Measurements from ENCODE around the gene RPS6KA5. TPM values are rescaled to one million over a fixed set of nuclear protein-coding genes. Genes with fewer than 3 reads are reported as not detected.

RPS6KA5 gene
- total and polyA plus RNA-seq, 7 experiments from 2014 or later, result 17.7 to 43.5 (median 34.1) TPM

DNA sequence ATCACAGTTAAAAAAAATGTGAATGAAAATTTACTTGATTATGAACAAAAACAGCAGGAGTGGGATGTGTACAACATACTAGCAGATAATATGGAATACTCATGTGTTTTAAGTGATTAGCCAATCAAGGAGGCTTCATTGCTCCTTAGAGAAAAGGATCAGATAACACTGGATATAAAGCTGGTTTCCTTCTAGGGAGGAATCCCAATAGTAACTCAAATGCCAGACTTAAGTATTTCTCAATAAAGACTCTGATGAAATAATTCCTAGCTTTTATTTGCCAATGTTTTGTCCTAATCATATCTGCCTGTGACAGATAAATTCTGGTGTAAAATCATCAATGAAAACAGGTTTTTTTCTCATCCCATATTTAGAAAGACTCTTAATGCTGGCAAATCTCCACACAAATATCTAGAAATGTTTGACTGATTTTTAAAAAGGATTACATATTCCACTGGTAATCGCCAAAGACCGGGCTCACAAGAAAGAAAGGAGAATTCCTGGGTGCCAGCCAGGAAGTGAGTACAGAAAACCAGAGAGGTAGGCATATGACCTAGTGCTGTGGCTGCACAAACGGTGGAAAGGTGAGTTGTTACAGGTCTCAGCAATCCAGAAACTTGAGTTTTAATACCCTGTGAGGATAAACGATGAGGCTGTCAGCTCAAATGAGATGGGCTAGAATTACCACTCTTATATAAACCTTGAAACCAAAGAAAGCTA, 135.7 kb downstream of the RPS6KA5 start:
- POLR2A ChIA-PET, result interaction anchor here (0.6 to 0.7 kb wide), 2 partner anchors 204 to 216 kb away, joined by 5 to 6 read pairs; no protein-coding TSS in a partner anchor
- H3K4me3 Mint-ChIP-seq, result no peak overlapping the region
- no peaks in the 10 kb centered on the region for H3K27me3 Mint-ChIP-seq
- H3K36me3 Mint-ChIP-seq, result peaks cover 5 to 35% (median 13%) of the 10 kb centered on the region in 5 donors
- Histone ChIP-seq H3K27ac (ENCODE audit: low read depth, low read length) (no peak overlapping the region), H3K27me3 (ENCODE audit: control insufficient read depth in 2 of 2, insufficient read depth in 2 of 2, low read length in 2 of 2) (no peaks in the 10 kb centered on the region), H3K4me1 (ENCODE audit: control insufficient read depth in 2 of 2, insufficient read depth in 2 of 2, low read length in 2 of 2) (no peaks in the 10 kb centered on the region), H3K36me3 (ENCODE audit: control insufficient read depth in 2 of 3, insufficient read depth in 3 of 3, low read length in 3 of 3) (peaks cover 0 to under 1% (median 0%) of the 10 kb centered on the region in 3 experiments), H3K9me3 (ENCODE audit: control insufficient read depth in 2 of 3, low read length in 3 of 3) (no peaks in the 10 kb centered on the region), H3K4me3 (ENCODE audit: low read length) (no peak overlapping the region)
- no peak for DNase-seq
- intact Hi-C loops (cut with micrococcal nuclease), result loop anchor here in 1 of 2 donors (10.0 kb wide), 1 partner anchor 100 kb away; no protein-coding TSS in a partner anchor
- CTCF ChIA-PET, result no interaction called here
- ATAC-seq, result no peak
- no peak overlapping the region for H3K27ac Mint-ChIP-seq
- H3K4me1 Mint-ChIP-seq, result peaks cover 0 to 5% (median 0%) of the 10 kb centered on the region in 7 donors
- H3K9me3 Mint-ChIP-seq, result no peaks in the 10 kb centered on the region

DNA sequence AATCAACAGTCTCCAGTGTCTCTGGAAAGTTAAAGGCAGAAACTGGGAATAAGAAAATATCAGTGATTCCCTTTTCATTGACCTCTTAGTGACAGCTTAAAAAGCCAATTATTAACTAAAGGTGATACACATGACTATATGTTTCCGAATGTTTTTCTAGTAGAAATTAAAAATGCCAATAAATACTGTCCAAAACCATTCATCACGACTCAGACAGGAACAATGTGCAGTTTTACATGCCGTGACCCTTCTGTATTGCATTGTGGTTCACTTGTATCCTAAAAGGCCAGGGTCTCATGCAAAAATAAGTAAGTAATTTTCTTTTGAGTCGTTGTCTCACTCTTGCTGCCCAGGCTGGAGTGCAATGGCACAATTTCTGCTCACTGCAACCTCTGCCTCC, 138.3 kb downstream of the RPS6KA5 start:
- intact Hi-C loops (cut with micrococcal nuclease), result loop anchor here in 1 of 2 donors (10.0 kb wide), 1 partner anchor 103 kb away; no protein-coding TSS in a partner anchor
- DNase-seq (no peak), ATAC-seq (no peak)
- H3K4me1 Mint-ChIP-seq, result peaks cover 0 to 5% (median 0%) of the 10 kb centered on the region in 7 donors
- Histone ChIP-seq H3K27ac (ENCODE audit: low read depth, low read length) (no peak overlapping the region), H3K4me3 (ENCODE audit: low read length) (no peak overlapping the region), H3K36me3 (ENCODE audit: control insufficient read depth in 2 of 3, insufficient read depth in 3 of 3, low read length in 3 of 3) (peaks cover 0 to 11% (median 4%) of the 10 kb centered on the region in 3 experiments), H3K9me3 (ENCODE audit: control insufficient read depth in 2 of 3, low read length in 3 of 3) (no peaks in the 10 kb centered on the region), H3K4me1 (ENCODE audit: control insufficient read depth in 2 of 2, insufficient read depth in 2 of 2, low read length in 2 of 2) (no peaks in the 10 kb centered on the region), H3K27me3 (ENCODE audit: control insufficient read depth in 2 of 2, insufficient read depth in 2 of 2, low read length in 2 of 2) (no peaks in the 10 kb centered on the region)
- H3K36me3 Mint-ChIP-seq, result peaks cover 11 to 48% (median 29%) of the 10 kb centered on the region in 5 donors
- H3K27me3 Mint-ChIP-seq, result no peaks in the 10 kb centered on the region
- ChIA-PET POLR2A (no interaction called here), CTCF (no interaction called here)
- H3K4me3 Mint-ChIP-seq, result no peak overlapping the region
- peak overlapping the region in 1 of 9 donors; percentile 25 for H3K27ac Mint-ChIP-seq
- no peaks in the 10 kb centered on the region for H3K9me3 Mint-ChIP-seq

DNA sequence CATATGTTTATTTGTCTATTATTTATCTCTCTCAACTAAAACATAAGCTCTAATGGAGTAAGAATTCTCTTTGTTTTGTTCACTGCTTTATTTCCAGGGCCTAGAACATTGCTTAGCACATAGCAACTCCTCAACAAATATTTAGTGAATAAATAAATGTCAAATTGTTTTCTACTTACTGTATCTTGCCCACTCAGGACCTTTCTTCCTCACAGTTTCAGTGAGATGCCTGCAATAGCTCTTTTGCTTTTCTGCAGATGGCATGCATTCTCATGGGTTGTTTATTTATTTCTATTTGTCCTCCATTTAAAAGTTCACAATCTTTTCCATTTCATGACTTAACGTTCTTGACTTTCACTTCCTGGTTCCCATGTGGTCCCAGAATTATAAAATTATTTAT, 149.3 kb downstream of the RPS6KA5 start:
- DNase-seq (no peak), ATAC-seq (no peak)
- no peaks in the 10 kb centered on the region for H3K27me3 ChIP-seq (ENCODE audit: control insufficient read depth in 2 of 2, insufficient read depth in 2 of 2, low read length in 2 of 2)
- peaks cover 0 to 3% (median 0%) of the 10 kb centered on the region in 3 experiments for H3K36me3 ChIP-seq (ENCODE audit: control insufficient read depth in 2 of 3, insufficient read depth in 3 of 3, low read length in 3 of 3)
- H3K27ac Mint-ChIP-seq, result peak overlapping the region in 2 of 9 donors; percentile 12 to 19
- no peaks in the 10 kb centered on the region for H3K4me1 ChIP-seq (ENCODE audit: control insufficient read depth in 2 of 2, insufficient read depth in 2 of 2, low read length in 2 of 2)
- H3K4me3 ChIP-seq (ENCODE audit: low read length), result no peak overlapping the region
- ChIA-PET CTCF (interaction anchor here (2.2 kb wide), 1 partner anchor 262 kb away, joined by 8 read pairs; no protein-coding TSS in a partner anchor), POLR2A (interaction anchor here (0.6 kb wide), 1 partner anchor 221 kb away, joined by 3 read pairs; no protein-coding TSS in a partner anchor)
- no peaks in the 10 kb centered on the region for H3K9me3 ChIP-seq (ENCODE audit: control insufficient read depth in 2 of 3, low read length in 3 of 3)
- H3K4me1 Mint-ChIP-seq, result peaks cover 2 to 48% (median 9%) of the 10 kb centered on the region in 7 donors
- intact Hi-C loops (cut with micrococcal nuclease), result no loop called here
- H3K27me3 Mint-ChIP-seq, result no peaks in the 10 kb centered on the region
- no peak overlapping the region for H3K27ac ChIP-seq (ENCODE audit: low read depth, low read length)
- H3K36me3 Mint-ChIP-seq, result peaks cover 0 to 43% (median 7%) of the 10 kb centered on the region in 5 donors
- no peak overlapping the region for H3K4me3 Mint-ChIP-seq
- H3K9me3 Mint-ChIP-seq, result no peaks in the 10 kb centered on the region

DNA sequence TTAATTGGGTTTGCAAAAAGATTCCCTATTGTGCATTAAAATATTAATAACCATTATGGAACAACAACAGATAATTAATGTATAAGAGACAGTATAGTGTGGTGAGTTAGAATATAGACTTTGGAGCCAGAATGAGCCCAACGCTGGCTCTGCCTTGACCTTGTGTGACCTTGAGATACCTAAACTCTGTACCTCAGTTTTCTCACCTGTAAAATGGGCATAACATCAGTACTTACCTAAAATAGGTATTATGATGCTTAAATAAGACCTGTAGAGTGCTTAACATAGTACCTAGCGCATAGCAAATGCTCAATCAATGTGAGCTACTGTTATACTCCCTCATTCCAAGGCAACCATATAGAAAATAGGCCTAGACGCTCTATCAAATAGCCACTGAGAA, 153.3 kb downstream of the RPS6KA5 start:
- Histone ChIP-seq H3K27me3 (ENCODE audit: control insufficient read depth in 2 of 2, insufficient read depth in 2 of 2, low read length in 2 of 2) (no peaks in the 10 kb centered on the region), H3K36me3 (ENCODE audit: control insufficient read depth in 2 of 3, insufficient read depth in 3 of 3, low read length in 3 of 3) (no peaks in the 10 kb centered on the region), H3K4me1 (ENCODE audit: control insufficient read depth in 2 of 2, insufficient read depth in 2 of 2, low read length in 2 of 2) (no peaks in the 10 kb centered on the region), H3K9me3 (ENCODE audit: control insufficient read depth in 2 of 3, low read length in 3 of 3) (no peaks in the 10 kb centered on the region), H3K4me3 (ENCODE audit: low read length) (no peak overlapping the region), H3K27ac (ENCODE audit: low read depth, low read length) (no peak overlapping the region)
- Mint-ChIP-seq H3K27ac (peak overlapping the region in 1 of 9 donors; percentile 41), H3K36me3 (peaks cover 0 to 36% (median 7%) of the 10 kb centered on the region in 5 donors), H3K9me3 (no peaks in the 10 kb centered on the region), H3K27me3 (no peaks in the 10 kb centered on the region), H3K4me1 (peaks cover 0 to 55% (median 0%) of the 10 kb centered on the region in 7 donors), H3K4me3 (no peak overlapping the region)
- POLR2A ChIA-PET, result interaction anchor here (1.2 kb wide), 1 partner anchor 207 kb away, joined by 3 read pairs; no protein-coding TSS in a partner anchor
- intact Hi-C loops (cut with micrococcal nuclease), result loop anchor here in 1 of 2 donors (10.0 kb wide), 1 partner anchor 238 kb away; no protein-coding TSS in a partner anchor
- DNase-seq, result no peak
- CTCF ChIA-PET, result no interaction called here
- no peak for ATAC-seq

DNA sequence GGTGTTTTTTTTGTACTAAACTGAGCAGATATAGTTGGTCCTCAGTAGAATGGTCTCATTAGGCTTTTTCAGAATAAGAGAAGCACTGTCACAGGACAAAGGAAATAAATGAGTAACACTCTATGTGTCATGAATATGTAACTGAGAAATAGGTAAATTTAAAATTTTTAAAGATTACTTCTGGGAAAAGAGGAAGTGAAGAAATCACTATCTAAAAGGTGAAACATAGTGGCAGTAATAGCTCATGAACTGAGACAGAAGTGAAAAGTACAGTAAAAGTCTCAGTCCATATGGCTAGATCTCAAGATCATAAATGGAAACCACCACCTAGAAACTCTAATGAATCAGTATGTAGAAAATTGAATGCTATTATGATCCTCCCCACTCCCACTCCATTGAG, 154.9 kb downstream of the RPS6KA5 start:
- no peaks in the 10 kb centered on the region for H3K27me3 Mint-ChIP-seq
- no peak overlapping the region for H3K27ac ChIP-seq (ENCODE audit: low read depth, low read length)
- DNase-seq (no peak), ATAC-seq (no peak)
- no peaks in the 10 kb centered on the region for H3K36me3 ChIP-seq (ENCODE audit: control insufficient read depth in 2 of 3, insufficient read depth in 3 of 3, low read length in 3 of 3)
- H3K27me3 ChIP-seq (ENCODE audit: control insufficient read depth in 2 of 2, insufficient read depth in 2 of 2, low read length in 2 of 2), result no peaks in the 10 kb centered on the region
- peaks cover 0 to 41% (median 0%) of the 10 kb centered on the region in 7 donors for H3K4me1 Mint-ChIP-seq
- no peaks in the 10 kb centered on the region for H3K9me3 ChIP-seq (ENCODE audit: control insufficient read depth in 2 of 3, low read length in 3 of 3)
- no peak overlapping the region for H3K4me3 ChIP-seq (ENCODE audit: low read length)
- no peak overlapping the region for H3K4me3 Mint-ChIP-seq
- POLR2A ChIA-PET, result no interaction called here
- intact Hi-C loops (cut with micrococcal nuclease), result loop anchor here in 1 of 2 donors (10.0 kb wide), 1 partner anchor 239 kb away; no protein-coding TSS in a partner anchor
- CTCF ChIA-PET, result interaction anchor here (0.6 to 5.4 kb wide), 2 partner anchors 209 to 268 kb away, joined by 3 to 155 read pairs; partner anchors contain the start of gene DGLUCY
- H3K9me3 Mint-ChIP-seq, result no peaks in the 10 kb centered on the region
- H3K36me3 Mint-ChIP-seq, result peaks cover 0 to 24% (median 1%) of the 10 kb centered on the region in 5 donors
- H3K27ac Mint-ChIP-seq, result peak overlapping the region in 3 of 9 donors; percentile 39 to 50 (median 39)
- no peaks in the 10 kb centered on the region for H3K4me1 ChIP-seq (ENCODE audit: control insufficient read depth in 2 of 2, insufficient read depth in 2 of 2, low read length in 2 of 2)

DNA sequence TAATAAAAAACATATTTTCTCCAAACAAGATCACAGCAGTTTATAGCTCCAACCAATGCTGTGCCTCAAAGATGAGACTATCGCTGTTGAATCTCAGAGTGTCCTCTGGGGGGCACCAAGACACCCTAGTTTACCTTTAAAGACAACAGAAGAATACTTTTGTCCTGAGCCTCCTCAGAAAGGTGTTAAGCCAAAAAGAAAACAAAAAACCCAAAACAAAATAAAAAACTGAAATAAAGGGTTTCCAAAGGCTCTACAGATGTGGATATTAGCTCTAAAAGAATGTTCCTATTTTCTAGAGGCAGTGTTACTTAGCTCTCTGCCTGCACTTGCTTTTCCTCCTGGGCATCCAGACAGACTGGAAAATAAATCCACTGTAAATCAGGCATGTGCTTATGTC, 157.3 kb downstream of the RPS6KA5 start:
- POLR2A ChIA-PET, result interaction anchor here (1.0 to 1.5 kb wide), 3 partner anchors 157 to 274 kb away, joined by 3 to 9 read pairs (median 4); no protein-coding TSS in a partner anchor
- peak; percentile 11 to 71 (median 57) for DNase-seq

More for the DNA sequence above, 157.3 kb downstream of the RPS6KA5 start:
- no peak overlapping the region for H3K27ac ChIP-seq (ENCODE audit: low read depth, low read length)
- H3K36me3 ChIP-seq (ENCODE audit: control insufficient read depth in 2 of 3, insufficient read depth in 3 of 3, low read length in 3 of 3), result peaks cover 7 to 16% (median 11%) of the 10 kb centered on the region in 3 experiments
- Mint-ChIP-seq H3K9me3 (no peaks in the 10 kb centered on the region), H3K4me3 (no peak overlapping the region), H3K27ac (peak overlapping the region in 2 of 9 donors; percentile 36 to 48), H3K27me3 (no peaks in the 10 kb centered on the region), H3K36me3 (peaks cover 4 to 28% (median 12%) of the 10 kb centered on the region in 5 donors), H3K4me1 (peaks cover 0 to 30% (median 0%) of the 10 kb centered on the region in 7 donors)
- CTCF ChIA-PET, result interaction anchor here (0.6 to 5.4 kb wide), 15 partner anchors 11 to 1208 kb away, joined by 3 to 155 read pairs (median 3); partner anchors contain the start of gene DGLUCY
- peak; percentile 89 for ATAC-seq
- intact Hi-C loops (cut with micrococcal nuclease), result loop anchor here (1.0 to 10.0 kb wide), 7 partner anchors 157 to 383 kb away; partner anchors contain the start of genes RPS6KA5 (in 2 of the 2) and DGLUCY (in 1 of the 2)
- H3K27me3 ChIP-seq (ENCODE audit: control insufficient read depth in 2 of 2, insufficient read depth in 2 of 2, low read length in 2 of 2), result no peaks in the 10 kb centered on the region
- H3K4me3 ChIP-seq (ENCODE audit: low read length), result no peak overlapping the region
- no peaks in the 10 kb centered on the region for H3K4me1 ChIP-seq (ENCODE audit: control insufficient read depth in 2 of 2, insufficient read depth in 2 of 2, low read length in 2 of 2)
- H3K9me3 ChIP-seq (ENCODE audit: control insufficient read depth in 2 of 3, low read length in 3 of 3), result no peaks in the 10 kb centered on the region

Measured in naive thymus-derived CD4-positive, alpha-beta T cell (primary cell).